DND-41 (cell line): ENCODE measurements around the gene LNX1.

ENCODE experiments used
- EZH2 ChIP-seq: IDR thresholded peaks from 3 replicates; pipeline ENCODE4 v1.6.1; 2012; ENCODE audit warnings: borderline replicate concordance, low read depth, mild to moderate bottlenecking, moderate library complexity, low read length, inconsistent platforms; ENCODE audit not compliant: severe bottlenecking
- TF ChIP-seq, protein P1 (sequence below): IDR thresholded peaks from 2 replicates; pipeline ENCODE4 v1.5.1; 2012; ENCODE audit warnings: borderline replicate concordance, low read length, moderate library complexity, mild to moderate bottlenecking; ENCODE audit not compliant: poor library complexity, severe bottlenecking; ENCODE audit errors: extremely low read depth

DNA sequence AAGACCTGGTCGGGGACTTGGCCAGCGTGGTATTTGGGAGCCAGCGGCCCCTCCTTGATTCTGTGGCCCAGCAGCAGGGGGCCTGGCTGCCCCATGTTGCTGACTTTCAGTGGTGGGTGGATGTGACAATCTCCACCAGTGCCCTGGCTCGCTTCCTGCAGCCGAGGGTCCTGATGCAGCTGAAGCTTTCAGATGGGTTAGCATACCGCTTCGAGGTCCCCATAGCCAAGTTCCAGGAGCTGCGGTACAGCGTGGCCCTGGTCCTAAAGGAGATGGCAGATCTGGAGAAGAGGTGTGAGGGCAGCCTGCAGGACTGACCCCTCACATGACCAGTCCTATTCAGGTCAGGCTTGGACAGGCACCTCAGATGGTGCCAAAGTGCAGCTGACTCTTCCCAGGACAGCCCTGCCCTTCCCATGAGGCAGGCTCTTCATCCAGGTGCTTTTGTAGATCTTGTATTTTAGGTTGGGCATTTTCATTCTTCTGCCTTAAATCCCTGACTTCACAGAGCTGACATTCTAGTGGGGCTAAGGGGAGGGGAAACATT is 15.1 kb downstream of the LNX1 start:
- TF ChIP-seq, protein P1, sequence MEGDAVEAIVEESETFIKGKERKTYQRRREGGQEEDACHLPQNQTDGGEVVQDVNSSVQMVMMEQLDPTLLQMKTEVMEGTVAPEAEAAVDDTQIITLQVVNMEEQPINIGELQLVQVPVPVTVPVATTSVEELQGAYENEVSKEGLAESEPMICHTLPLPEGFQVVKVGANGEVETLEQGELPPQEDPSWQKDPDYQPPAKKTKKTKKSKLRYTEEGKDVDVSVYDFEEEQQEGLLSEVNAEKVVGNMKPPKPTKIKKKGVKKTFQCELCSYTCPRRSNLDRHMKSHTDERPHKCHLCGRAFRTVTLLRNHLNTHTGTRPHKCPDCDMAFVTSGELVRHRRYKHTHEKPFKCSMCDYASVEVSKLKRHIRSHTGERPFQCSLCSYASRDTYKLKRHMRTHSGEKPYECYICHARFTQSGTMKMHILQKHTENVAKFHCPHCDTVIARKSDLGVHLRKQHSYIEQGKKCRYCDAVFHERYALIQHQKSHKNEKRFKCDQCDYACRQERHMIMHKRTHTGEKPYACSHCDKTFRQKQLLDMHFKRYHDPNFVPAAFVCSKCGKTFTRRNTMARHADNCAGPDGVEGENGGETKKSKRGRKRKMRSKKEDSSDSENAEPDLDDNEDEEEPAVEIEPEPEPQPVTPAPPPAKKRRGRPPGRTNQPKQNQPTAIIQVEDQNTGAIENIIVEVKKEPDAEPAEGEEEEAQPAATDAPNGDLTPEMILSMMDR: no peak
- no peak for TF ChIP-seq EZH2
